ENCODE data around the gene GOLGA1. TPM values are rescaled to one million over a fixed set of nuclear protein-coding genes. Genes with fewer than 3 reads are reported as not detected.

GOLGA1 gene
- total and polyA plus RNA-seq, 2 of the 13 experiments (the other 11 are each of a cell fraction or from before 2014, with no cell fraction given) = 12.7 to 15.9 TPM

DNA sequence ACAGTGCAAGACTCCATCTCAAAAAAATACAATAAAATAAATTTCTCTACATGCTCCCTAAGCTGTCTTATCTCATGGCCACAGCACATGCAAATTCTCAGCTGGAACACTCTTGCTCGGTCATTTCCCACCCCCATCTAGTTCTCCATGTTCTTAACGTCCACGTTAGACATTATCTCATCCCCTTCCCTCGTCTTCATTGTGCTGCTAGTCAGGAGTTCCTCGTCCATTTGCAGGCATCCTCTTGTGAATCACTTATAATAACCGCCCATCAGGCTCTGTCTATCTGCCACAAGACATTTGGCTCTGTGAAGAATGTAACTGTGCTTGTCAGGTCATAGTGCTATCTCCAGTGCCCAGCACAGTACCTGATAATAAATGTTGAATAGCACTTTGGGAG lies 32.9 kb upstream of the GOLGA1 start:
- peaks cover 6 to 19% of the 10 kb centered on the region in 2 experiments; a peak in 4 of 5 replicates for H3K36me3 ChIP-seq (replicated peaks in 1 of 2; ENCODE audit: control insufficient read depth in 1 of 2, insufficient read depth in 2 of 2, low read length in 2 of 2)
- intact Hi-C loops (cut with micrococcal nuclease; ENCODE audit: unreplicated experiment) = no loop called here
- H3K27me3 ChIP-seq (ENCODE audit: control insufficient read depth in 1 of 2, insufficient read depth in 2 of 2, low read length in 2 of 2) = no peaks in the 10 kb centered on the region
- no peaks in the 10 kb centered on the region for H3K4me1 ChIP-seq (ENCODE audit: insufficient read depth, low read length)
- 98% methylated on average over 6 of the region's 6 CpGs for WGBS (ENCODE audit: low lambda C conversion rate)
- BruUV-seq (replicated peaks) = no TSS peak
- FAIRE-seq (no peak), DNase-seq (ENCODE audit: low spot score) (no peak), ATAC-seq (no peak)
- H3K4me3 ChIP-seq (replicated peaks in 1 of 3; ENCODE audit: insufficient read depth in 1 of 3, low read depth in 2 of 3, low read length in 3 of 3) = no peak overlapping the region
- no peak for TF ChIP-seq ZNF782 (CRISPR knock-in tag; IDR thresholded peaks at IDR 0.05; ENCODE audit: borderline replicate concordance)
- TF ChIP-seq, protein P1, sequence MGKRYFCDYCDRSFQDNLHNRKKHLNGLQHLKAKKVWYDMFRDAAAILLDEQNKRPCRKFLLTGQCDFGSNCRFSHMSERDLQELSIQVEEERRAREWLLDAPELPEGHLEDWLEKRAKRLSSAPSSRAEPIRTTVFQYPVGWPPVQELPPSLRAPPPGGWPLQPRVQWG (CRISPR knock-in tag; IDR thresholded peaks at IDR 0.05; ENCODE audit: borderline replicate concordance, low read depth) = no peak
- TF ChIP-seq ZBTB4 (CRISPR knock-in tag; IDR thresholded peaks at IDR 0.05; ENCODE audit: borderline replicate concordance) = no peak
- no peak for TF ChIP-seq ARID2 (CRISPR knock-in tag; IDR thresholded peaks at IDR 0.05; ENCODE audit: borderline replicate concordance)
- TF ChIP-seq ARNT2 (CRISPR knock-in tag; IDR thresholded peaks at IDR 0.05; ENCODE audit: low read depth) = no peak
- TF ChIP-seq ZNF691 (CRISPR knock-in tag; IDR thresholded peaks at IDR 0.05; ENCODE audit: borderline replicate concordance, low read depth) = no peak
- no peak for TF ChIP-seq AKAP8 (CRISPR knock-in tag; IDR thresholded peaks at IDR 0.05)
- TF ChIP-seq JUNB (CRISPR knock-in tag; IDR thresholded peaks at IDR 0.05; ENCODE audit: borderline replicate concordance) = no peak
- no peaks in the 10 kb centered on the region for H3K79me2 ChIP-seq (ENCODE audit: insufficient read depth, low read length)
- CTCF ChIA-PET (ENCODE audit: low intra/inter-chr PET ratio, low total read pairs) = no interaction called here
- POLR2A ChIA-PET = no interaction called here
- H2AFZ ChIP-seq (ENCODE audit: low read length) = no peak overlapping the region
- H3K9ac ChIP-seq (ENCODE audit: insufficient read depth, low read depth, low read length) = no peak overlapping the region
- H3K27ac ChIP-seq (ENCODE audit: extremely low read length, insufficient read depth, low read length) = no peak overlapping the region
- in situ Hi-C loops (cut with HindIII; ENCODE audit: extremely low pct_ligation_motif_present, low pct_unique_long_range_greater_than_20kb) = no loop called here
- no peak overlapping the region for H3K4me2 ChIP-seq (ENCODE audit: low read depth, low read length)
- H4K20me1 ChIP-seq (ENCODE audit: insufficient read depth, low read length) = no peaks in the 10 kb centered on the region
- H3K9me3 ChIP-seq (ENCODE audit: low read length) = no peaks in the 10 kb centered on the region

Measured in HepG2 (cell line).